HG03159 (cell line): ENCODE results near the gene CTIF.

Source experiments
- ATAC-seq: cut with Tn5 transposase; IDR thresholded peaks from one replicate; pipeline ENCODE4 v1.9.1; 2021; ENCODE audit warnings: mild to moderate bottlenecking, moderate library complexity; ENCODE audit not compliant: unreplicated experiment

The CTIF gene

GRCh38 chr18:48796491-48797205 is 257.8 kb downstream of the CTIF start:
- no peak for ATAC-seq

GRCh38 chr18:48797841-48798255 is 259.0 kb downstream of the CTIF start:
- ATAC-seq: no peak

DNA sequence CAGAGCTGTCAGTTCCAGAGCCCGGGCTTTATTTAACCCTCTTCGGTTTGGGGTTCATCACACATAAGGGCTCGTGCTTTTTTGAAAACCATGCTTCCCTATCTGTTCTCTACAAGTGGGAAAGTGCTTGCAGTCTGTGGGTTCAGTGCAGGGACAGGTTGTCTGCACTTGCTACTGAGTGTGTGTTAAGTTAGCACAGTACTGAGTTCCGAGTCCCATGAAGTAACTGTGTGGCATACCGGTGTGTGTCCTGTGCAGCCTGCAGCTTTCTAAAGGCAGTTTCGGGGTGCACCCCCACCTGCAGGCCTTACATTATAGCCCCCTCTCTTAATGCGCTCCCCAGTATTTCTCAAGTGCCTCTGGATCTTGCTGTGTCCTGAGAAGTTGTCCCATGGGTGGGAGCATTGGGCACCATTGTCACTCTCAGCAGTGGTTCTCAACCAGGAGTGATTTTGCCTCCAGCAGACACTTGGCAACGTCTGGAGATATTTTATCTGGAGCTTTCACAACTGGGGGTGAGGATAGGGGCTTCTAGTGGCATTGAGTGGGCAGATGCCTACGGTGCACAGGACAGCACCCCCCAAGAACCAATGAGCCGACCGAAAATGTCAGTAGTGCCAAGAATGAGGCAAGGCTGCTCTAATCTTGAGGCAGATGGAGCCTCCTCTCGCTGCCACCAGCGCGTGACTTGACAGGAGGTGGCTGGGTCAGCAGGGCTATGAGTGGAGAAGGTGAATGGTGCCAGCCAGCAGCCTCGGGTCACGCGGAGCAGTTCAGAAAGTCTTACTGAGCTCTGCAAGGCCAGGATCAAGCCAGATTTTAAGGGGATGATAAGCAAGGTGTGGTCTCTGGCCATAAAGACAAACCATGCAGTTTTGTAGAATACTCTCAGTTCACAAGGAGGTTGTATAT is 259.8 kb downstream of the CTIF start:
- no peak for ATAC-seq

- ATAC-seq: no peak
These were observed 261.0 kb downstream of the CTIF start for GRCh38 chr18:48799724-48800315.

DNA sequence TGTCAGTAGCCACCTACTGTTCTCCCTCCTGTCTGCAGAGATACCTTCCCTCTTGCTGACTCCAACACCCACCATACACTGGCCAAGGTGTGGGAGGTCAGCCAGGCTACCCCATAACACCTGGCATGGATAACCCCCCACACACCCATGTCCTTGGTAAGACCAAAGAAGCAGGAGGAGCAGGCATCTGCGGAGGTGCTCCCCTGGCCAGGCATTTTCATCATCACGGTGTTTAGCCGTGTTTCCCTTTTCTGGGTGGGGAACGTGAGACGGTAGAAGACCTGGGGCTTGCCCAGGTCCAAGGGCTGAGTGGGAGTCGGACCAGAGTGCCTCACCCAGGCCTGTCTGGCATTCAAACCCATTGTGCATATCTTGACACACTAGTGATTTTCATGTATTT is 261.6 kb downstream of the CTIF start:
- ATAC-seq: no peak

- ATAC-seq: peak; percentile 62
These were observed 262.3 kb downstream of the CTIF start for GRCh38 chr18:48800876-48801727.

GRCh38 chr18:48801728-48802542 is 263.1 kb downstream of the CTIF start:
- ATAC-seq: no peak

DNA sequence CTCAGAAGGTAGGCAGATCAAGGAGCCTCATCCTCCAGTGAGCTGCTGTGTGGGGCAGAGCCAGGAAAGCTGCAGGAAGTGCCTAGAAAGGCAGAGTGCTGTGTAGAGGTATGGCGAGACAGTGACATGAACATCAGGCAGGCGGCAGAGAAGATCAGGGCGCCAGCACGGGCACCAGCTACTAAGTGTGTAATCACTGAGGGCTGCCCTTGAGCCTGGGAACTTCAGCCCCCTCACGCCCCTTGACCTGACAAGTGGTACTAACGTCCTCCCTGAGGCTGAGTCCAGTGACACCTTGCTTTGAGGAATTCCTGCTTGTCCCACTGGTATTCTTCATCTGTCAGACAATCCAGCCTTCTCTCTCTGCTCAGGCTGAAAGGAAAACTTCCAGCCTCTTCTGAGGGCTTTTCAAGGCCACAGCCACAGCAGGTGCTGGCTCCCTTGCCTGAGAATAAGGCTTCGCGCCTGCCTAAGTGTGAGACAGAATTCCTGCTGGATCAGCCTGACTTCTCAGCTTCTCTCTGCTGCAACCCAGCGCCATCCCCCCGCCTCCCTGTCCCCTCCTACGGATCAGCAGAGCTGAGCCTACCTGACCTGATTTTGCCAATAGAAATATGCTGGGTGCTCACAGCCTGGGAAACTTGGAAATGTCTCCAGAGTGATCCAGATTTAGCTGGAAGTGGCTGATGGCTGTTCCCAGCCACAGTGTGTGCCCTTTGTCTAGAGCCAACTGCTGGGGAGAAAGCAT is 263.9 kb downstream of the CTIF start:
- no peak for ATAC-seq

DNA sequence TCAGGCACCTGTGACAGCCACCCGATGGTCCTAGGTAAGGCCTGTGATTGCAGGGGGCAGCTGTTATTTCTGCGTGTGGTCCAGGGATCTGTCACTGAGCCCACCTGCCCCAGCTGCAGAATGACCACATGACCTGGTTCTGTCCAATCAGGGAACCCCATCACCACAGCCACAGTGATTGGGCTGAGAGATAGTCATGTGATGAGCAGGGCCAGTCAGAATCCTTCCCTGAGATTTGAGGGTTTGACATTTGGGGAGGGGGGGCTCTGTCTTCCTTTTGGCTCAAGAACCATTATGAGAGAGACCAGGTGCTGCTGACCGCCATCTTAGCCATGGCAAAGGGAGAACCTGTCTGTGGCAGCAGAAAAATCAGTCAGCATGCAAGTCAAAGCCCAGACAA is 264.7 kb downstream of the CTIF start:
- no peak for ATAC-seq

DNA sequence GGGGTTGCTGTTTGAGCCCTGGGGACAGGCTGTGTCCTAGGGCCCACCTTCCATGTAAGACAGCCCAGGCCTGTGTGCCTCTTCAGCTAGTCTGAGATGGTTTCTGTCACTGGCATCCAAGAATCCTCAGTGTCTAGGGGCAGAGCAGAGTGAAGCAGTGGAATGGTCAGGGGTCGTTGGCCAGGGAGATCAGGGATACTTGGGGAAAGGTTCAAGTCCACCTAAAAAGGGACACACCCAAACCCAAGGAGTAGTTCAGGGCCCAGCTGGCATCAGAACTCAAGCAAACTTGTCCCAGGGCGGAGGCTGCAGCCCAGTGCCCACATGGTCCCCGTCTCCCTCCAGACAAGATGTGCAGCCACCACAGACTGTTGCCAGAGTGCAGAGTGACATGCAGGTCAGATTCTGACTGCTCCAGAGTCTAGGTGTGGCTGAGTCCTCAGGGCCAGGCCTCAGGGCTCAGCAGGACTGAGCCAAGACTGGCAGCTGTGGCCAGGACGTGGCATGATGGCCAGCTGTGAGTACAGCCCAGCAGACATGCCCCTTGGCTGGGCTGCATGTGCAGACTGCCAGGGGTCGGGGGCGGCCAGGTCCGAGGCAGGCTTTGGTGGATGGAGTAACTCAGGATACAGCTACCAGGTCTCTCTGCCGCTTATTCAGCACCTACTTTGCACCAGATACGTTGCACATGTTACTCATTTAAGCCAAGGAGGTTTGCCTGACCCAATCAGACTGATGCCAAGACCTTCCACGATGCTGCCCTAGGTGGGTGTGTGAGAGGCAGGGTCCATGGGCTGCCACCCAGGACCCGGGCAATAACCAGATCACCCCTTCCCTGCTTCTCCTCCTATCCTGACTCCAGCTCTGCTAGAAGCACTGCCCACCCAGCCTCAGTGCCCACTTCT is 265.4 kb downstream of the CTIF start:
- no peak for ATAC-seq

- ATAC-seq: no peak
These were observed 266.2 kb downstream of the CTIF start for GRCh38 chr18:48804856-48805610.

- ATAC-seq: no peak
These were observed 267.1 kb downstream of the CTIF start for GRCh38 chr18:48805826-48806535.

- ATAC-seq: no peak
These were observed 267.9 kb downstream of the CTIF start for GRCh38 chr18:48806551-48807261.

DNA sequence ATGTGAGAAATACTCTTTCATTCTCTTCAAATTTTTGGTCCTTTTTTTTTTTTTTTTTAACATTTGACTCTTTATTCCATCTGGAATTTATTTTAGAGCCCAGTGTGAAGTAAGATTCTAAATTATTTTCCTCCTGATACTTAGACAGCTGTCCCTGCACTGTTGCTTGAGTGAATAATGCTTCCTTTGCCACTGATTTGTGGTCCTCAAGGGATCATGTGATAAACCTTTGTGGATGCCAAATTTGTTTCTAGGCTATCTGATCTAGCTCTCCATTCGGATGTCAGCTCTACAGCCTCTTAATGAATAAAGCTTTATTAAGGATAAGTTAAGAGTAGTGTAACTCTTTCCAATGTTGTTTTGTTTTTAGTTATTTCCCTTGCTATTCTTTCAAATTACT is 269.6 kb downstream of the CTIF start:
- ATAC-seq: no peak

DNA sequence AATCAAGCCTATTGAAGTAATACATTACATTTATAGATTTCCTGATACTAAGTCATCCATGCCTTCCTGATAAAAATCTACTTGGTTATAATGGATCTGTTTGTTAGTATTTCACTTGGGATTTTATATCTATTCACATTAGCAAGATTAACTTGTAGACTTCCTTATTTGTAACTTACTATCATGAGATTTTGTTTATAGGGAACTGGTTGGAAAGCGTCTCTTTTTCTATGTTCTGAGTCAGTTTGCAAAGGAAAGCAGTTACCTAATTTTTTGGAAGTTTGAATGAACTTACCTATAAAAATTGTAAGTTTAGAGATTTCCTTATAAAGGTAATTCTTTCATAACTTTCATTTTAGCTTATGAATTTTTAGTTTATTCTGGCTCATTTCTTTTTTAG is 270.5 kb downstream of the CTIF start:
- no peak for ATAC-seq

GRCh38 chr18:48810805-48811204 is 272.0 kb downstream of the CTIF start:
- no peak for ATAC-seq
